IMR-90 (cell line): ENCODE results near the gene OPCML. TPM values are rescaled to one million over a fixed set of nuclear protein-coding genes. Genes with fewer than 3 reads are reported as not detected.

Experiments
- ATAC-seq: fragments of 200-7000 bp; cut with Tn5 transposase; 2 replicates; pipeline ENCODE4 v1.9.1; 2020; ENCODE audit warnings: low read depth, mild to moderate bottlenecking, moderate library complexity
- BruUV-seq: library from RNA; stranded (reverse); fragments of 400-500 nt; replicated peaks from 2 replicates; lab custom pipeline; 2021; lab: Mats Ljungman, UMichigan
- CTCF ChIA-PET: fragments of 300-600 bp; formaldehyde crosslinking; extraction: SDS; loops from one replicate; lab custom pipeline; 2021; ENCODE audit warnings: antibody characterized with exemption; lab: Yijun Ruan, JAX
- POLR2A ChIA-PET: fragments of 300-600 bp; sonication (Branson Sonifier 250); formaldehyde crosslinking; loops from one replicate; lab custom pipeline; 2022; ENCODE audit warnings: antibody characterized with exemption; ENCODE audit not compliant: unreplicated experiment; lab: Charles Lee
- DNase-seq: peaks from one replicate; pipeline ENCODE4 v3.0.0; 2013
- H2AFZ ChIP-seq: replicated peaks from 2 replicates; pipeline ENCODE3; 2013; ENCODE audit warnings: low read length, mild to moderate bottlenecking; ENCODE audit not compliant: poor library complexity
- H2AK5ac ChIP-seq: 2 replicates; pipeline ENCODE4 v1.6.1; 2013; ENCODE audit warnings: low read depth, low read length, inconsistent platforms
- H2AK9ac ChIP-seq: replicated peaks from 2 replicates; pipeline ENCODE3; 2013; ENCODE audit warnings: mild to moderate bottlenecking, low read depth, low read length, moderate library complexity; ENCODE audit not compliant: poor library complexity
- H2BK120ac ChIP-seq: 2 replicates; pipeline ENCODE4 v1.6.1; 2013; ENCODE audit warnings: low read depth, low read length, inconsistent platforms
- H2BK15ac ChIP-seq: 3 replicates; pipeline ENCODE4 v1.6.1; 2013; ENCODE audit warnings: low read depth, low read length, inconsistent platforms
- H2BK20ac ChIP-seq: 2 replicates; pipeline ENCODE4 v1.6.1; 2013; ENCODE audit warnings: low read depth, mild to moderate bottlenecking, inconsistent platforms, low read length, moderate library complexity
- H2BK5ac ChIP-seq: 2 replicates; pipeline ENCODE4 v1.6.1; 2013; ENCODE audit warnings: mild to moderate bottlenecking, low read depth, low read length, inconsistent platforms; ENCODE audit not compliant: poor library complexity, severe bottlenecking
- H3K14ac ChIP-seq: replicated peaks from 2 replicates; pipeline ENCODE4 v1.6.1; 2013; ENCODE audit warnings: low read depth, low read length, inconsistent platforms
- H3K18ac ChIP-seq: 2 replicates; pipeline ENCODE4 v1.6.1; 2013; ENCODE audit warnings: low read depth, low read length, control low read depth
- H3K23ac ChIP-seq: 2 replicates; pipeline ENCODE4 v1.6.1; 2013; ENCODE audit warnings: low read depth, low read length, inconsistent platforms
- H3K27ac ChIP-seq: 2 replicates; pipeline ENCODE4 v1.5.1; 2013; ENCODE audit warnings: mild to moderate bottlenecking, control low read depth, low read length; ENCODE audit not compliant: insufficient read depth
- H3K27me3 ChIP-seq: 2 replicates; pipeline ENCODE4 v1.6.1; 2013; ENCODE audit warnings: low read length; ENCODE audit not compliant: control insufficient read depth, insufficient read depth
- H3K36me3 ChIP-seq: 2 replicates; pipeline ENCODE4 v1.6.1; 2013; ENCODE audit warnings: low read length, mixed read lengths; ENCODE audit not compliant: control insufficient read depth, insufficient read depth
- H3K4ac ChIP-seq: 2 replicates; pipeline ENCODE4 v1.6.1; 2013; ENCODE audit warnings: low read depth, low read length, inconsistent platforms
- H3K4me1 ChIP-seq: 2 replicates; pipeline ENCODE4 v1.6.1; 2013; ENCODE audit warnings: low read length, mixed read lengths; ENCODE audit not compliant: control insufficient read depth, insufficient read depth
- H3K4me2 ChIP-seq: 2 replicates; pipeline ENCODE4 v1.6.1; 2013; ENCODE audit warnings: low read depth, mild to moderate bottlenecking, control low read depth, low read length, moderate library complexity
- H3K4me3 ChIP-seq: 2 replicates; pipeline ENCODE4 v1.5.1; 2013; ENCODE audit warnings: low read depth, mild to moderate bottlenecking, control low read depth, low read length, moderate library complexity; ENCODE audit not compliant: insufficient read depth
- H3K56ac ChIP-seq: 2 replicates; pipeline ENCODE4 v1.6.1; 2013; ENCODE audit warnings: low read length, inconsistent platforms; ENCODE audit not compliant: insufficient read depth; ENCODE audit errors: extremely low read depth
- H3K79me1 ChIP-seq, 2 experiments: 2 replicates each; pipeline ENCODE4 v1.6.1; 2013; ENCODE audit warnings: low read length in 2 of 2, inconsistent platforms in 1 of 2, low read depth in 1 of 2
- H3K9ac ChIP-seq: 2 replicates; pipeline ENCODE4 v1.6.1; 2013; ENCODE audit warnings: low read depth, low read length, control low read depth
- H3K9me1 ChIP-seq: 2 replicates; pipeline ENCODE4 v1.6.1; 2013; ENCODE audit warnings: low read length, inconsistent platforms; ENCODE audit not compliant: insufficient read depth
- H3K9me3 ChIP-seq: 2 replicates; pipeline ENCODE4 v1.6.1; 2013; ENCODE audit warnings: low read length; ENCODE audit not compliant: control insufficient read depth, insufficient read depth
- H4K20me1 ChIP-seq: 2 replicates; pipeline ENCODE4 v1.6.1; 2013; ENCODE audit warnings: low read length, inconsistent platforms; ENCODE audit not compliant: insufficient read depth
- H4K5ac ChIP-seq: 2 replicates; pipeline ENCODE4 v1.6.1; 2013; ENCODE audit warnings: mild to moderate bottlenecking, low read depth, low read length, control low read depth
- H4K8ac ChIP-seq, 2 experiments: 2 replicates each; pipeline ENCODE4 v1.6.1; 2013; ENCODE audit warnings: low read depth in 2 of 2, low read length in 2 of 2, control low read depth in 1 of 2, inconsistent platforms in 1 of 2
- H4K91ac ChIP-seq: 2 replicates; pipeline ENCODE4 v1.6.1; 2013; ENCODE audit warnings: low read depth, low read length, inconsistent platforms; ENCODE audit not compliant: insufficient read depth
- FOS ChIP-seq: fragments of 150-350 bp; IDR thresholded peaks from 2 replicates; pipeline ENCODE4 v1.6.1; 2016; ENCODE audit warnings: low read depth, low read length
- MAFK ChIP-seq: IDR thresholded peaks from 2 replicates; pipeline ENCODE4 v1.6.1; 2012; ENCODE audit warnings: low read depth, low read length, improper control_type of control experiment
- MAZ ChIP-seq: IDR thresholded peaks from 2 replicates; pipeline ENCODE4 v1.6.1; 2012; ENCODE audit warnings: low read depth, mild to moderate bottlenecking, low read length, improper control_type of control experiment, moderate library complexity, borderline replicate concordance
- MXI1 ChIP-seq: IDR thresholded peaks from 2 replicates; pipeline ENCODE4 v1.6.1; 2012; ENCODE audit warnings: low read depth, mild to moderate bottlenecking, low read length, moderate library complexity, borderline replicate concordance
- NFE2L2 ChIP-seq: fragments of 150-350 bp; IDR thresholded peaks from 2 replicates; pipeline ENCODE4 v1.6.1; 2016; ENCODE audit warnings: low read depth, mild to moderate bottlenecking, low read length
- POLR2A ChIP-seq: IDR thresholded peaks from 2 replicates; pipeline ENCODE4 v1.6.1; 2012; ENCODE audit warnings: mild to moderate bottlenecking, low read depth, low read length
- RFX5 ChIP-seq: IDR thresholded peaks from 2 replicates; pipeline ENCODE4 v1.8.0; 2012; ENCODE audit warnings: low read depth, mild to moderate bottlenecking, low read length, moderate library complexity
- WGBS, 2 experiments: methylation state at CpG; one replicate each; pipeline versions ENCODE4 v1.1.5 to v1.1.7; 2013; ENCODE audit warnings: missing lambda C conversion rate in 2 of 2; ENCODE audit not compliant: insufficient read length in 1 of 2; ENCODE audit errors: extremely low coverage in 2 of 2; 5-methylcytosine and 5-hydroxymethylcytosine counted together
- dilution Hi-C: fragments of 300-500 bp; cut with HindIII; formaldehyde crosslinking; loops from one replicate; pipeline ENCODE4 v1.14.3; 2018; ENCODE audit warnings: low sequenced_read_pairs; ENCODE audit not compliant: unreplicated experiment
- in situ Hi-C: fragments of 300-500 bp; cut with MboI; formaldehyde crosslinking; loops from 3 replicates; pipeline ENCODE4 v1.14.3; 2019; ENCODE audit warnings: low sequenced_read_pairs, inconsistent platforms, mixed read lengths
- intact Hi-C: fragments of 100-400 bp; cut with micrococcal nuclease; formaldehyde crosslinking; loops from 2 replicates; pipeline ENCODE4 v1.10.0; 2022
- polyA plus RNA-seq, 3 experiments: library from polyadenylated mRNA; depleted of rRNA; stranded (reverse); fragments of >200 nt; gene quantifications; 2 replicates each; pipeline ENCODE4 v1.2.3, GENCODE V29; 2012; ENCODE audit warnings: low replicate concordance in 1 of 3
- total RNA-seq: library from RNA; depleted of rRNA; stranded (reverse); fragments of >200 nt; gene quantifications from 2 replicates; pipeline ENCODE4 v1.2.3, GENCODE V29; 2012

Gene OPCML
- total and polyA plus RNA-seq, 2 of the 4 experiments (the other 2 are of a cell fraction) = under 0.01 to 2.6 TPM

GRCh38 chr11:132590554-132590953, 941.7 kb downstream of the OPCML start:
- no peaks in the 10 kb centered on the region; the same call in none of the 2 replicates for H3K27me3 ChIP-seq
- H4K8ac ChIP-seq = no peak overlapping the region
- H3K23ac ChIP-seq = no peak overlapping the region
- H3K9me1 ChIP-seq = no peaks in the 10 kb centered on the region
- no peak overlapping the region for H3K18ac ChIP-seq
- ATAC-seq = no peak
- H2BK5ac ChIP-seq = no peak overlapping the region
- no peak overlapping the region for H3K27ac ChIP-seq
- H3K4ac ChIP-seq = no peak overlapping the region
- CTCF ChIA-PET = no interaction called here
- H3K79me1 ChIP-seq = no peaks in the 10 kb centered on the region
- H2BK15ac ChIP-seq = no peak overlapping the region
- DNase-seq = no peak
- dilution Hi-C loops (no loop called here), in situ Hi-C loops (no loop called here), intact Hi-C loops (no loop called here)
- no peak overlapping the region for H2BK20ac ChIP-seq
- H3K36me3 ChIP-seq = no peaks in the 10 kb centered on the region
- H4K91ac ChIP-seq = no peak overlapping the region
- POLR2A ChIA-PET = no interaction called here
- H3K4me2 ChIP-seq = no peak overlapping the region
- no peak overlapping the region for H2BK120ac ChIP-seq
- H3K14ac ChIP-seq = no peak overlapping the region
- H3K9ac ChIP-seq = no peak overlapping the region
- H3K4me1 ChIP-seq = peaks cover 3% of the 10 kb centered on the region; the same call in 1 of the 2 replicates
- no peaks in the 10 kb centered on the region for H4K20me1 ChIP-seq
- H3K56ac ChIP-seq = no peak overlapping the region
- no peaks in the 10 kb centered on the region for H3K9me3 ChIP-seq
- no peak overlapping the region for H4K5ac ChIP-seq
- no peak overlapping the region for H2AK5ac ChIP-seq
- no CpG with 5 or more reads among the region's 7 CpGs for WGBS, 2 experiments
- H2AK9ac ChIP-seq = no peak overlapping the region
- H2AFZ ChIP-seq = no peak overlapping the region
- no peak overlapping the region for H3K4me3 ChIP-seq
- no peak for TF ChIP-seq POLR2A
- no peak for TF ChIP-seq RFX5
- no peak for TF ChIP-seq MAZ
- TF ChIP-seq MAFK = no peak
- no peak for TF ChIP-seq MXI1
- no peak for TF ChIP-seq FOS
- no peak for TF ChIP-seq NFE2L2
- BruUV-seq = no TSS peak
